ENCODE results near the gene C10orf105.

- TF ChIP-seq CTCF (IDR thresholded peaks at IDR 0.05; ENCODE audit: low read length), result no peak
- no peak for TF ChIP-seq EZH2 (IDR thresholded peaks at IDR 0.05; ENCODE audit: borderline replicate concordance, low read length)
Observed at GRCh38 chr10:71737001-71737833, 17.6 kb upstream of the C10orf105 start.

All from OCI-LY1 (cell line).